PFSK-1 (cell line): Measurements from ENCODE around the gene ATAT1.

ENCODE experiments used
- POLR2AphosphoS5 ChIP-seq: IDR thresholded peaks from 2 replicates; pipeline ENCODE4 v1.6.1; 2012; ENCODE audit warnings: low read depth, mild to moderate bottlenecking, control low read depth, low read length, moderate library complexity
- REST ChIP-seq, 2 experiments: IDR thresholded peaks; 2 replicates each; pipeline versions ENCODE4 v1.6.1 to v1.8.0; 2011 to 2012; ENCODE audit warnings: low read depth in 2 of 2, low read length in 2 of 2, control low read depth in 1 of 2, inconsistent platforms in 1 of 2, mild to moderate bottlenecking in 1 of 2, moderate library complexity in 1 of 2; ENCODE audit not compliant: insufficient read depth in 1 of 2
- SIN3A ChIP-seq: IDR thresholded peaks from 2 replicates; pipeline ENCODE4 v1.6.1; 2012; ENCODE audit warnings: mild to moderate bottlenecking, low read length, moderate library complexity, borderline replicate concordance; ENCODE audit not compliant: insufficient read depth

- TF ChIP-seq POLR2AphosphoS5 (no peak), REST (IDR thresholded peaks at IDR 0.05; ENCODE audit: insufficient read depth in 1 of 2, low read depth in 2 of 2, low read length in 2 of 2) (no peak), SIN3A (no peak)
Observed at GRCh38 chr6:30635834-30636233, 9.2 kb downstream of the ATAT1 start.
